Omental fat pad (tissue), 4 donors: ENCODE data around the gene AMACR. TPM values are rescaled to one million over a fixed set of nuclear protein-coding genes. Genes with fewer than 3 reads are reported as not detected.

Source experiments
- ATAC-seq: fragments of 150-250 bp; one replicate; pipeline ENCODE4 v1.9.1; 2016; ENCODE audit warnings: mild to moderate bottlenecking, moderate library complexity; ENCODE audit not compliant: low FRiP score
- DNase-seq: peaks from one replicate; pipeline ENCODE4 v3.0.0-alpha.2; 2019; ENCODE audit warnings: low spot score
- CTCF ChIP-seq, 3 donors: fragments of 450-650 bp; IDR thresholded peaks; one replicate each; pipeline ENCODE4 v1.5.1; 2016 to 2017; ENCODE audit warnings: antibody characterized with exemption in 3 of 3, mild to moderate bottlenecking in 3 of 3, moderate library complexity in 2 of 3
- total RNA-seq, 4 donors: library from RNA; depleted of rRNA; stranded (reverse); fragments of >200 nt; gene quantifications; one replicate each; pipeline ENCODE4 v1.1.0, GENCODE V29; 2016

The AMACR gene
- total RNA-seq, 4 donors from 2014 or later, result 3.5 to 12.8 (median 6.1) TPM

GRCh38 chr5:33984671-33985124, 23.2 kb downstream of the AMACR start, which contains the start of gene SLC45A2:
TSS of gene SLC45A2 (minus strand) at chr5:33984693. CDS start at chr5:33984583, 110 bp downstream.
- ATAC-seq, result no peak
- TF ChIP-seq CTCF (IDR thresholded peaks at IDR 0.05), result no peak
- DNase-seq, result no peak

GRCh38 chr5:33984178-33984577, 23.7 kb downstream of the AMACR start:
- no peak for TF ChIP-seq CTCF (IDR thresholded peaks at IDR 0.05)
- ATAC-seq (no peak), DNase-seq (no peak)

- DNase-seq (no peak), ATAC-seq (no peak)
- TF ChIP-seq CTCF (IDR thresholded peaks at IDR 0.05), result no peak
Observed at GRCh38 chr5:33981408-33982162, 26.3 kb downstream of the AMACR start.

- DNase-seq (no peak), ATAC-seq (no peak)
- TF ChIP-seq CTCF (IDR thresholded peaks at IDR 0.05), result no peak
Observed at GRCh38 chr5:33980030-33980429, 27.8 kb downstream of the AMACR start.

GRCh38 chr5:33978306-33978705, 29.5 kb downstream of the AMACR start:
- ATAC-seq (no peak), DNase-seq (no peak)
- TF ChIP-seq CTCF (IDR thresholded peaks at IDR 0.05), result no peak

- ATAC-seq (no peak), DNase-seq (no peak)
- TF ChIP-seq CTCF (IDR thresholded peaks at IDR 0.05), result no peak
Observed at GRCh38 chr5:33976307-33976706, 31.5 kb downstream of the AMACR start.

GRCh38 chr5:33975852-33976251, 32.0 kb downstream of the AMACR start:
- no peak for ATAC-seq
- no peak for DNase-seq
- no peak for TF ChIP-seq CTCF (IDR thresholded peaks at IDR 0.05)
